Mesenchymal stem cell (in vitro differentiated cells and primary cell): ENCODE data around the gene FGR.

Source experiments
- DNase-seq: peaks from one replicate; pipeline ENCODE4 v3.0.0-alpha.2; 2013
- H2AFZ ChIP-seq: one replicate; pipeline ENCODE4 v1.6.1; 2013; ENCODE audit warnings: low read depth, mild to moderate bottlenecking, control low read depth, inconsistent platforms, low read length, moderate library complexity
- H2AK5ac ChIP-seq: 2 replicates; pipeline ENCODE4 v1.6.1; 2013; ENCODE audit warnings: low read length, moderate library complexity, mild to moderate bottlenecking, inconsistent platforms; ENCODE audit not compliant: severe bottlenecking
- H2BK120ac ChIP-seq: one replicate; pipeline ENCODE4 v1.6.1; 2013; ENCODE audit warnings: low read depth, mild to moderate bottlenecking, inconsistent platforms, low read length, moderate library complexity
- H2BK12ac ChIP-seq, 2 experiments: one replicate each; pipeline ENCODE4 v1.6.1; 2013; ENCODE audit warnings: inconsistent platforms in 2 of 2, low read length in 2 of 2, mild to moderate bottlenecking in 2 of 2, moderate library complexity in 2 of 2, control low read depth in 1 of 2
- H2BK15ac ChIP-seq: one replicate; pipeline ENCODE4 v1.6.1; 2013; ENCODE audit warnings: mild to moderate bottlenecking, low read depth, inconsistent platforms; ENCODE audit not compliant: poor library complexity, severe bottlenecking
- H2BK5ac ChIP-seq: 2 replicates; pipeline ENCODE4 v1.6.1; 2013; ENCODE audit warnings: low read depth, mild to moderate bottlenecking, low read length, control low read depth, inconsistent platforms; ENCODE audit not compliant: poor library complexity, severe bottlenecking
- H3K14ac ChIP-seq, 2 experiments: one replicate each; pipeline ENCODE4 v1.6.1; 2013; ENCODE audit warnings: inconsistent platforms in 2 of 2, low read length in 2 of 2, control low read depth in 1 of 2, mild to moderate bottlenecking in 1 of 2, moderate library complexity in 1 of 2
- H3K18ac ChIP-seq, 2 experiments: one replicate each; pipeline ENCODE4 v1.6.1; 2013; ENCODE audit warnings: inconsistent platforms in 2 of 2, low read length in 2 of 2, control low read depth in 1 of 2, low read depth in 1 of 2, mild to moderate bottlenecking in 1 of 2
- H3K23ac ChIP-seq, 2 experiments: one replicate each; pipeline ENCODE4 v1.6.1; 2013; ENCODE audit warnings: inconsistent platforms in 2 of 2, low read length in 2 of 2, mild to moderate bottlenecking in 2 of 2, moderate library complexity in 2 of 2, control low read depth in 1 of 2
- H3K27ac ChIP-seq: 2 replicates; pipeline ENCODE4 v1.5.1; 2013; ENCODE audit warnings: mild to moderate bottlenecking, moderate library complexity, low read length, control low read depth, inconsistent platforms; ENCODE audit not compliant: poor library complexity, severe bottlenecking
- H3K27me3 ChIP-seq, 2 experiments: 2 replicates each; pipeline versions ENCODE4 v1.6.1 to v1.7.0; 2013; ENCODE audit warnings: low read length in 2 of 2, mild to moderate bottlenecking in 2 of 2, moderate library complexity in 2 of 2, control low read depth in 1 of 2, inconsistent platforms in 1 of 2; ENCODE audit not compliant: control insufficient read depth in 1 of 2, insufficient read depth in 1 of 2
- H3K36me3 ChIP-seq, 2 experiments: 2 replicates each; pipeline versions ENCODE4 v1.6.1 to v1.7.0; 2013; ENCODE audit warnings: low read length in 2 of 2, control low read depth in 1 of 2, inconsistent platforms in 1 of 2, low read depth in 1 of 2, mild to moderate bottlenecking in 1 of 2; ENCODE audit not compliant: insufficient read depth in 2 of 2, control insufficient read depth in 1 of 2
- H3K4ac ChIP-seq, 2 experiments: one replicate each; pipeline ENCODE4 v1.6.1; 2013; ENCODE audit warnings: inconsistent platforms in 2 of 2, low read length in 2 of 2, mild to moderate bottlenecking in 2 of 2, moderate library complexity in 2 of 2, control low read depth in 1 of 2, low read depth in 1 of 2
- H3K4me1 ChIP-seq: 2 replicates; pipeline ENCODE4 v1.6.1; 2013; ENCODE audit warnings: low read depth, low read length, control low read depth; ENCODE audit not compliant: control insufficient read depth, insufficient read depth
- H3K4me2 ChIP-seq: 2 replicates; pipeline ENCODE4 v1.6.1; 2013; ENCODE audit warnings: low read length, mild to moderate bottlenecking, inconsistent platforms; ENCODE audit not compliant: poor library complexity, severe bottlenecking
- H3K4me3 ChIP-seq, 2 experiments: 2 replicates each; pipeline versions ENCODE4 v1.5.1 to v1.7.0; 2013; ENCODE audit warnings: low read length in 2 of 2, mild to moderate bottlenecking in 2 of 2, control low read depth in 1 of 2, low read depth in 1 of 2; ENCODE audit not compliant: insufficient read depth in 1 of 2
- H3K79me1 ChIP-seq: replicated peaks from 2 replicates; pipeline ENCODE4 v1.6.1; 2013; ENCODE audit warnings: mild to moderate bottlenecking, control low read depth, low read length, inconsistent platforms; ENCODE audit not compliant: poor library complexity, severe bottlenecking
- H3K9ac ChIP-seq: 2 replicates; pipeline ENCODE4 v1.7.0; 2013; ENCODE audit warnings: mild to moderate bottlenecking, low read length, moderate library complexity
- H3K9me3 ChIP-seq: 2 replicates; pipeline ENCODE4 v1.7.0; 2013; ENCODE audit warnings: mild to moderate bottlenecking, low read length; ENCODE audit not compliant: control insufficient read depth
- H4K8ac ChIP-seq: one replicate; pipeline ENCODE4 v1.6.1; 2013; ENCODE audit warnings: inconsistent platforms, mild to moderate bottlenecking, low read length, moderate library complexity
- H4K91ac ChIP-seq: one replicate; pipeline ENCODE4 v1.6.1; 2013; ENCODE audit warnings: mild to moderate bottlenecking, low read length, inconsistent platforms
- WGBS: methylation state at CpG from one replicate; pipeline ENCODE4 v1.1.7; 2013; ENCODE audit warnings: mixed read lengths; 5-methylcytosine and 5-hydroxymethylcytosine counted together

Gene FGR

GRCh38 chr1:27611450-27611849 is 23.5 kb downstream of the FGR start:
- no peak overlapping the region for H3K4me3 ChIP-seq
- H2AK5ac ChIP-seq, result no peak overlapping the region
- H3K14ac ChIP-seq, result no peak overlapping the region
- H3K23ac ChIP-seq, result no peak overlapping the region
- H2BK5ac ChIP-seq, result no peak overlapping the region
- H3K27me3 ChIP-seq, result peaks cover 53 to 61% of the 10 kb centered on the region in 2 experiments
- H3K9me3 ChIP-seq, result no peaks in the 10 kb centered on the region
- no peak overlapping the region for H4K8ac ChIP-seq
- no peaks in the 10 kb centered on the region for H3K79me1 ChIP-seq
- no peak overlapping the region for H3K18ac ChIP-seq
- H3K27ac ChIP-seq, result no peak overlapping the region
- no peak overlapping the region for H4K91ac ChIP-seq
- H3K9ac ChIP-seq, result no peak overlapping the region
- H3K4me1 ChIP-seq, result peaks cover 17% of the 10 kb centered on the region
- 94% methylated on average over 4 of the region's 4 CpGs for WGBS
- no peaks in the 10 kb centered on the region for H3K36me3 ChIP-seq
- H2BK15ac ChIP-seq, result no peak overlapping the region
- no peak for DNase-seq
- H3K4ac ChIP-seq, result no peak overlapping the region
- H2AFZ ChIP-seq, result no peak overlapping the region
- H3K4me2 ChIP-seq, result no peak overlapping the region
- H2BK12ac ChIP-seq, result no peak overlapping the region
- no peak overlapping the region for H2BK120ac ChIP-seq

- no peak overlapping the region for H2BK5ac ChIP-seq
- H3K27ac ChIP-seq, result no peak overlapping the region
- H2BK120ac ChIP-seq, result no peak overlapping the region
- no peak overlapping the region for H2BK12ac ChIP-seq
- no peak overlapping the region for H2BK15ac ChIP-seq
- no peak overlapping the region for H4K91ac ChIP-seq
- no peaks in the 10 kb centered on the region for H3K9me3 ChIP-seq
- no peak overlapping the region for H3K9ac ChIP-seq
- WGBS, result 82% methylated on average over 10 of the region's 12 CpGs
- H3K4me3 ChIP-seq, result no peak overlapping the region
- H3K18ac ChIP-seq, result no peak overlapping the region
- peaks cover 17% of the 10 kb centered on the region for H3K4me1 ChIP-seq
- H4K8ac ChIP-seq, result no peak overlapping the region
- DNase-seq, result no peak
- no peak overlapping the region for H3K23ac ChIP-seq
- H3K27me3 ChIP-seq, result peaks cover 42 to 50% of the 10 kb centered on the region in 2 experiments
- no peak overlapping the region for H3K4ac ChIP-seq
- H2AFZ ChIP-seq, result no peak overlapping the region
- H3K36me3 ChIP-seq, result no peaks in the 10 kb centered on the region
- H3K4me2 ChIP-seq, result no peak overlapping the region
- no peak overlapping the region for H2AK5ac ChIP-seq
- H3K14ac ChIP-seq, result no peak overlapping the region
- H3K79me1 ChIP-seq, result no peaks in the 10 kb centered on the region
These were observed 25.3 kb downstream of the FGR start for GRCh38 chr1:27609618-27610240.

- H3K4me3 ChIP-seq, result no peak overlapping the region
- no peaks in the 10 kb centered on the region for H3K79me1 ChIP-seq
- H4K91ac ChIP-seq, result no peak overlapping the region
- no peak overlapping the region for H2AK5ac ChIP-seq
- no peak overlapping the region for H2BK12ac ChIP-seq
- H2AFZ ChIP-seq, result no peak overlapping the region
- no peaks in the 10 kb centered on the region for H3K9me3 ChIP-seq
- no peak overlapping the region for H3K4ac ChIP-seq
- no peak overlapping the region for H4K8ac ChIP-seq
- H3K4me2 ChIP-seq, result no peak overlapping the region
- H3K23ac ChIP-seq, result no peak overlapping the region
- no peak overlapping the region for H2BK120ac ChIP-seq
- no peak overlapping the region for H3K9ac ChIP-seq
- H3K27ac ChIP-seq, result no peak overlapping the region
- H3K4me1 ChIP-seq, result peaks cover 19% of the 10 kb centered on the region
- H2BK15ac ChIP-seq, result no peak overlapping the region
- H3K36me3 ChIP-seq, result no peaks in the 10 kb centered on the region
- H3K14ac ChIP-seq, result no peak overlapping the region
- DNase-seq, result peak; percentile 65
- 64% methylated on average over 3 of the region's 3 CpGs for WGBS
- H2BK5ac ChIP-seq, result no peak overlapping the region
- no peak overlapping the region for H3K18ac ChIP-seq
- H3K27me3 ChIP-seq, result peaks cover 37 to 46% of the 10 kb centered on the region in 2 experiments
These were observed 25.8 kb downstream of the FGR start for GRCh38 chr1:27609210-27609555.

- H3K27ac ChIP-seq, result peak overlapping the region; percentile 74
- H2BK15ac ChIP-seq, result peak overlapping the region; percentile 85
- DNase-seq, result peak; percentile 63
- peak overlapping the region in 1 of 2 experiments; percentile 87 for H3K23ac ChIP-seq
- H3K4me3 ChIP-seq, result no peak overlapping the region
- WGBS, result 34% methylated on average over 10 of the region's 11 CpGs
- H3K79me1 ChIP-seq, result no peaks in the 10 kb centered on the region
- peak overlapping the region; percentile 56 to 73 for H2BK12ac ChIP-seq
- peaks cover 24 to 33% of the 10 kb centered on the region in 2 experiments for H3K27me3 ChIP-seq
- peak overlapping the region; percentile 1 for H2BK120ac ChIP-seq
- H4K8ac ChIP-seq, result peak overlapping the region; percentile 82
- no peak overlapping the region for H2BK5ac ChIP-seq
- peak overlapping the region; percentile 76 for H4K91ac ChIP-seq
- peak overlapping the region; percentile 43 for H2AK5ac ChIP-seq
- peaks cover 19% of the 10 kb centered on the region for H3K4me1 ChIP-seq
- peak overlapping the region; percentile 68 to 92 for H3K18ac ChIP-seq
- peak overlapping the region in 1 of 2 experiments; percentile 36 for H3K14ac ChIP-seq
- peak overlapping the region; percentile 77 to 91 for H3K4ac ChIP-seq
- peak overlapping the region; percentile 3 for H3K4me2 ChIP-seq
- H3K36me3 ChIP-seq, result no peaks in the 10 kb centered on the region
- H2AFZ ChIP-seq, result no peak overlapping the region
- H3K9ac ChIP-seq, result peak overlapping the region; percentile 13
- no peaks in the 10 kb centered on the region for H3K9me3 ChIP-seq
These were observed 27.7 kb downstream of the FGR start for GRCh38 chr1:27607239-27607804.
